Hematopoietic multipotent progenitor cell treated with erythropoietin and hydrocortisone succinate and interleukin-3 and kit ligand, for 15 days (in vitro differentiated cells): ENCODE results near the gene DCN.

Experiments
- DNase-seq: peaks from one replicate; pipeline ENCODE4 v3.0.0-alpha.2; 2015; ENCODE audit warnings: low spot score

Gene DCN

DNA sequence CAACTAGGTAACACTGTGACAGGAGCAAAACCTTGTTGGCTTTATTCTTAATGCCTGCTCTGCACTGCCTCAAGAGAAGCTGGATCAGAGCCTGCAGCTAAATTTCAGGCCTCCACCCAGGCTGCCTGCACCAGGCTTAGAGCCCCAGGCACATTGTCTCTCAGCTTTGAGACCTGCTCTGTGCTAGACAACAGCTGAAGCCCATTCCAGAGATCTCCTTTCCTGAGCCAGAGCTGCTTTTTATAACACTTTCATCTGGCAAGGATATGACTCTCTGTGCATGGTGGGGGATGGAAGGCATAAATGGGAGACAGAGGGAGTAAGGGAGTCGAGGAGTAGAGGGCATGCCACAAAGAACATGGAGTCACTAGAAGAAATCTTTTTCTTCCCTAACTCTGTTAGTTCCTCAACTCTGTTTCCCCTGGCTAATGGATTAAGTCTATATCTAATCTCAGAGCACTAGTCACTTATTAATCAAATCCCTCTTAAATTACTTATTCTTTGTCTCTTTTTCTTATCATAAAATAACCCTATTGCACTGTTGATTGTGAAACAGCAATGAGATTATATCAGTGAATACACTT, 44.2 kb downstream of the DCN start:
- no peak for DNase-seq

DNA sequence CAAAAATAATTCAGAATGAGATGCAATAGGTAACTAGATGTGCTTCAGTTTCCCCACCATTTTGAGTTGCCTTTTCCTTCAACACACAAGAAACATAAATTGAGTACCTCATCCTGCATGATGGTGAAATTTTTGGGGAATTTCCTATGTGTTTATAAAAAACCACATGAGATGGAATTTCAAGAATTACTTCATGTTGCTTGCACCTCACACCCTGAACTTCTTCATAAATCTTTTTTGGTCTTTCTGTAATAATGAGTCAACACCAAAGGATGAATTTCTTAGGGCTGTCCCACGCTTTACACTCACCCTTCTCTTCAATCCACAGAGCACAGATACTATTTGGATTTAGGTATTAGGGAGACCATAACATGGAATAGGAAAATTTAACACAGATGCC, 48.7 kb downstream of the DCN start:
- DNase-seq, result no peak

DNA sequence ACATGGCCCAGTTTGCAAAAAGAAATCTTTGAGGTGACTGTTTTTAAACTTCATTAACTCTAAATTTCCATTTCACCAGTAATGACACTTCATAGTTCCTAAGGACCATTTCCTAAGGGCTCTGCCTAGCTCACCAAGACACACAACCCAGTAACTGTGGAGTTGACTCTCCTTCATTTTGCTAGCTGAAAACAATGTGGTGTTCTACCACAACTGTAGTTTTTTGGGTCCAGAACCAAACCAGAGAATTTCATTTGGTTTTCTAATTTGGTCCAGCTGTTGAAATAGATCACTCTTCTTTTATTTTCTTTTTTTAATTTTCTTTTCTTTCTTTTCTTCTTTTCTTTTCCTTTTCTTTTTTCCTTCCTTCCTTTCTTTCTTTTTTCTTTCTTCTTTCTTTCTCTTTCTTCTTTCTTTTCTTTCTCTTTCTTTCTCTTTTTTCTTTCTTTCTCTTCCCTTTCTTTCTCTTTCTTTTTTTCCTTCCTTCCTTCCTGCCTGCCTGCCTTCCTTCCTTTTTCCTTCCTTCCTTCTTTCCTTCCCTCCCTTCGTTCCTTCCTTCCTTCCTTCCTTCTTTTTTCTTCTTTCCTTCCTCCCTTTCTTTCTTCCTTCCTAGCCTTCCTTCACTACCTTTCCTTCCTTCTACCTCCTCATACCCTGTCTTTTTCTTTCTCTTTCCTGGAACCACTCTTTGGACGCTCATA, 52.8 kb downstream of the DCN start:
- no peak for DNase-seq

DNA sequence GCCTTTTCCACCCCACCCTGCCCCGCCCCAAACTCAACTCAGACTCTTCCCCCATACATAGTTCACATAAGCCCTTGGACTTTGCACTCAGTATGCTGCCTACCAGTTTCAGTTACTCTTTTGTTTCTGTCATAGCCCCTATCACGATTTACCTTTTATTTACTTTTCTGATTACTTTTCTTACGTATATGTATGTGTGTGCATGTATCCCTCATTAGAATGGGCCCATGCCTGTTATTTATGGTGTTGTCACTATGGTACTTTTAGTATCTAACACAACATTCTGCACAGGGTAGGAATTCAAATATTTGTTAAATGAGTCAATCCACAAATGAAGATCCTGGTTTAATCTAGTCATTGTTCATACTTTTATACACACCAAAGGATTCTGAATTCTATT, 54.9 kb downstream of the DCN start:
- no peak for DNase-seq

DNA sequence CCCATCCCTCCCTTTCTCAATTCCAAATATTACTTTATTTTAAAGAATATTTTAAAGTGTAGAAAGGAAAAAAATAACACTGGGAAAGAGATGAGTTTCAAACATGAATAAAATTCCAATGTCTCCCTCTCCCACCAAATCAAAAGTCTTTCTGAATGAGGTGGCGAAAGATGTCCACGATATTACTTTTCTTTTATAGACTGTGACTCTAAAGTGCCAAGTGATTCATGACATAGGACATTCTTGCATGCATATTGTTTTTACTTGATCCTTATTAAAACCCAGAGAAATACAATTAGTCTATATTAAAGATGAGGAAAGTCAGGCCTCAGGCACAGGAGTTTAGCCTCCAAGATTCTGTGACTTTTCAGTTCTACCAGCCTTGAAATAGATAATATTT, 55.3 kb downstream of the DCN start:
- DNase-seq, result no peak

DNA sequence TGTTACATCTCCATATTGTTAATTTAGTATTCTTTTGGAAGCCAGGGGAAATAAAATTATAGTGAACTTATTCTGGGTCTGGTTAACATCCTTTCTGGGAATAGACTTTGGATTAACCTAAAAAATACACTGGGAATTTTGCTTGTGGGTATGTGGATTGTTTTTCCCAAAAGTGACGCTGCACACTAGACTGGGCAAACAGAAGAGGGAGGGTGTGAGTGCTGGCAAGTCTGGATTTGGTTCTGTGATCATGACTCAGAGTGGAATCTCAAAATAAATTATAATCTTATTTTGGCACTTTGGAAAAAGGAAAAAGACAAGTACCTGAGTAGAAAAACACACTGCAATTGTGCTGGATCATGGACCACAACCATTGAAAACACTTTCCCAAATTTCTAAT, 56.1 kb downstream of the DCN start:
- DNase-seq, result no peak

DNA sequence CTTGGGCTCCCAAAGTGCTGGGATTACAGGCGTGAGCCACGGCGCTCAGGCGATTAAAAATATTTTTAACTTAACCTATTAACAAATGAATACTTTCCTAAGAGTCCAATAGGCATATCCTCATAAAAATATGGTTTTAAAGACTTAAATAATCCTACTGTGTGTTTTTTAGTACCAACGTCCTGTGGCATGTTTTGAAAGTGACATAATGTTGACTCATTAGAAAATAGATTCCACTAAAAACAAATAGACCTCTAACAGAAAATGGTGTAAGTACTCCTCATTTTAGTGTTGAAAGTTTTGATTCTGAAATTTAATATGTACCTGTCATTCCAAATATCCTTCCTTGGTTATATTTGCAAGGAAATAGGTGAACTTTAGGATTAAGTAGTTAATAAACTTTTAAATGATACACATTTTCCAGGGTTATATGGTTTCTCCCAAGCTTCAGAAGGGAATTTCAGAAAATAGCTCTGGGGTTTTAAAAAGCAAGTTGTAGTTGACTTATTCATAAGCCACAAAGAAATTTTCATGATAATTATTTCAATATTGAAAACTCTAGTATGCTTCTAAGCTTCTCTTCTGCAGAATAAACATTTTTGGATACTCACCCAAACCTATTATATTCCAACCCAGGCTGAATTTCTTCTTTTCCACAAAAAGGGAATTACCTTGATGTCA, 59.2 kb downstream of the DCN start:
- DNase-seq, result no peak

DNA sequence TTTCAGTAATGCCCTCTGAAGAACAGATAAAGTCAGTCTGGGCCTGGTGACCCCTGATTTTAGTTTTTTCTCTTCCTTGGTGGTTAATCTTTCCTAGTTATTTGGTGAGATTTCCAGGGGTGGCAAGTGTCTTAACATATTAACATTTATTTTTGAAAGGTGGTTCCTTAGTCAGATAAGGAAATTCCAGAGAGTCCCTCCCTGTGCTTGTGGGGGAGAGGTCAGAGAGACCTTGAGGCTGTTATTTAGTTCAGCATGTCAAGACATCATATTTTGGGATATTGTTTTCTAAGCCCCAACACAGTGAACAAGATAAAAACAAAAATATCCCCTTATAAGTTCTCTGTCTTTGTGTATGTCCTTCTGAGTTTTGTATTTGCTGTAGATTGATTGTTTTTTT, 61.8 kb downstream of the DCN start:
- no peak for DNase-seq

DNA sequence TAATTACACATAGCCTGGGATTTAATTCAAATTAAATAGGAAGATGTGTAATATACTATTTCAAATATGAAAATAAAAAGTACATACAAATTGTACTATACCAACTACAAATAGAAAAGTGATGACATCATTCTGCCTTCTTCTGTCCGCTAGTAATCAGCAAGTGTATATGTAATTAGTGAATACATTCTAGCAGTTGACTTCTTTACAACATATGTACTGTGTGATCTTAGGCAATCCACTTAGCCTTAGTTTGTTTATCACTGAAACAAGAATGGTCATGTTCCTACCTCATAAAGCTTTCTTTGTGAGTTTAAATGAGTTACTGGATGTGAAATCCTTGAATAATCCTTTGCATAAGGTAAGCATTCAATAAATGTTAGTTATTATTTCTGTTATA, 63.5 kb downstream of the DCN start:
- no peak for DNase-seq

DNA sequence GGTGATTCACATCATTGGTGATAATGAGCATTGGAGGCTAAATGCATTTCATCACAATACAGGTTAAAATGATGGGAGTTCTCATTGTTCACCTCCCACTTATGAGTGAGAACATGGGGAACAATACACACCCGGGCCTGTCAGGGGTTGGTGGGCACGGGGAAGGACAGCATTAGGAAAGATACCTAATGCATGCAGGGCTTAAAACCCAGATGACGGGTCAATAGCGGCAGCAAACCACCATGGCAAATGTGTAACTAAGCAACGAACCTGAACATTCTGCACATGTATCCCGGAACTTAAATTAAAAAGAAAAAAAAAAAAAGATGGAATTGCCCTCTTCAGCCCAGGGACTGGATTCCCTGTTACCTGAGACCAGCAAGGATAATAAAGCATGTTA, 69.0 kb downstream of the DCN start:
- DNase-seq, result no peak

DNA sequence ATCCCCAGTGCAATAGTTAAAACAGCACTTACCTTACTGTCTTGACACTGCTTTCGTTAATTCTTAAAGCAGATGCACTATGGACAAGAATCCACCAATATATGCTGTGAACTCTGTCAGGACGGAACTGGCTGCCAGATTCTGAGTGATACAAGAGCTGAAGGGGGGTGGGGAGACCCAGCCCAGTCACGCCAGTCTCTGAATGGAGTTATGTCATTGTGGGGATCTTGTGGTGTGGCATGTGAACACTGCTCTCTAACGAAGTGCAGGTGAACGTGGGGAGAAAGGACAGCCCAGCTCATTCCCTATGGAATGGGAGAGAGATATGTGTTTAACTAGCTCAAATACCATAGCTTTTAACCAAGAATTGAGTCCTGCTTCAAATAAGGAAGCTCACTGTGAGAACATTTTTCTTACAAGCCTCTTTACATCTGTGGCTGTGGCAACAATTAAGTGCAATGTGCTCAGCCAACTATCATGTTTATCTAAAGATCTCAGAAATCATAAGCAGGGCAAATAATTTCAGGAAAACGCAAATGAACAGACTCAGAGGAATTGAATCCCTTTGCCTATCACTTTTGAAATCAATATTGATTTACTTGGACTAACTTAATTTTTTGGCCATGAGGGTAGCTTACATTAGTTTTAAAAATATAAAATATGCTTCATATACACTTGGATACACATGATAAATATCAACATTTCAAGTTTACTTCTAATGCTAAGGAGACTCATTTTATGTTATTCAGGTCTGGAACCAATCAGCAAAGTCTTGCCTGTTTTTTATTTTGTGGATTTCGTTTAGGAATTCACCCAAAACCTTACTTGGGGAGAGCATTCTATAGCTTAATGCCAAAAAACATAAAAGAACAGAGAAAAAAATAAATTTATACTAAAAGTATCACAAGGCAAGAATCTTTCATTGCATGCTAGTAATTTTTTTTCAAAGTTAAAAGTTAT, 71.0 kb downstream of the DCN start, which contains the start of gene LUM:
LUM (minus strand) TSS at position 129 of the 960 bp plus-strand sequence. CDS start 2,515 bp downstream, outside the sequence.
- DNase-seq, result no peak

DNA sequence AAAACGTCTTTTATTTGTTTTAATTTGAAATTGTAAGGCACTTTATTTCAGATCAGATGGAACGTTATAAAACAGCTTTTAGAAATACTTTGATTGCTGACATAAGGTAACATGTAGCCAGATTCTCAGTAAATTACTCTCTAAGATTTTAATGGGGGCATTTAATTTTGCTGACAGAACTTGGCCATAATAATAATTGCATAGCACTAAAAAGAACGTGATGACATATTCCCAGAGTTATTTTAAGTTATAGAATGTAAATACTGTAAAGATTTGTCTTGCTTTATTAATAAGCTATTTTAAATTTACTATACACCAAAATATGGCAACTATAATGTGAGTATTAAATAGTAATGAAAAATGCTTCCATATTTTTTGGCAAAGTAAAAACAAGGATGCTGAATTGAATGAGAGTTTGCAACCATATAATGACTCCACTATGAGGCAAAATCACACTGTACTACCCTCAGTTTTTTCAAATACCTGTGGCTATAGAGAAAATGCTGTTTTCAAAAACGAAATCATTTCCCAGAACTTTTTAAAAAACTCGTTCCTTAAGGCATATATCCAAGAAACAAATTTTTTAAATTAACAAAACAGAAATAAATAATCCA, 72.2 kb downstream of the DCN start:
- DNase-seq, result no peak

DNA sequence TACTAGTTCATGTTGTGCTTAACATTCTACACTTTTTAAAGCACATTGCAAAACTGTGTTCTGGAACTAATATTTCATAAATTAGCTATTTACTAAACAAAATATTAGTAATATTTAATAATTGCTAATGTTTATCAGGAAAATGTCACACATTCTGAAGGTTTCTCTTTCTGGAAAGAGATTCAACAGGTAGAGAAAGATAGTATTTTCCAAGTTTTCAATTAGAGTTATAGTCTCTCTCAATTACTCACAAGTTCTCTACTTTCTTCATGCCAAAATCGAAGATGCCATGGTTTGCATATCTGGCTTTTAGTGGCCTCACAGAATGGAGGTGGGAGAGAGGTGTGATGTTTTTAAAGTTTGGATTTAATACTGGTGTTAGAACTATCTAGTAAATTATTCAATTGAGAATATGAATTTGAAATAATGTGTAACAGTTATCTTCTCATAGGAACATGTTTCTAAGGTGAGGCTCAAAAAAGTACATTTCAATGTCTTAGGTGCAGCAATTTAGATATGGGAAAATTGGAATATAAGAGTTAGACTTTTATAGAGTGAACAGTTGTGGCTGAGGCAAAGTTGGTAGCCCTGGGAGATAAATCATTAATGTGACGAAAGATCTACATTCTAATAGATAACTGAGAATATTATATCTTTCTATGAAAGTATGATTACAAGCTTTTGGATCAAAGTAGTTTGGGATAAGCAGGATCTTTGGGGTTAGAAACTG, 72.9 kb downstream of the DCN start:
- DNase-seq, result no peak

DNA sequence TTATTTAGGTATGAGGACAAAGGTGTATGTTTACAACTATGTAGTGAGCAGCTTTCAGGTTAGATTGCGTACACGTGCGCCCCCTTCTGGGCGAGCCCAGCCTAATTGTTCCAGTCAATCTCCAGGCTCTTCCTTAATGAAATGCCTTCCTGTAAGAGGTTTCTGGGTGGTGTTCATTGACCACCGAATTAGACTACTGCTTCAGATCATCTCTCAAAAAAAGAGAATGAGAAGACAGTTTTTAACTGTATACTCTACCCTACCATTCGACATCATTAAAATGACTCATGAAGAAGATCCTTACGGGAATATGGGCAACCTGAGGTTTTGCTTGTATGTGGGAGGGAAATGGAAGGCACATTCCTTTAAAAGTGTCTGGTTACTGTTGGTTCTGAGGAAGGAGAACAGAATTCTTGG, 73.5 kb downstream of the DCN start:
- peak; percentile 15 for DNase-seq

DNA sequence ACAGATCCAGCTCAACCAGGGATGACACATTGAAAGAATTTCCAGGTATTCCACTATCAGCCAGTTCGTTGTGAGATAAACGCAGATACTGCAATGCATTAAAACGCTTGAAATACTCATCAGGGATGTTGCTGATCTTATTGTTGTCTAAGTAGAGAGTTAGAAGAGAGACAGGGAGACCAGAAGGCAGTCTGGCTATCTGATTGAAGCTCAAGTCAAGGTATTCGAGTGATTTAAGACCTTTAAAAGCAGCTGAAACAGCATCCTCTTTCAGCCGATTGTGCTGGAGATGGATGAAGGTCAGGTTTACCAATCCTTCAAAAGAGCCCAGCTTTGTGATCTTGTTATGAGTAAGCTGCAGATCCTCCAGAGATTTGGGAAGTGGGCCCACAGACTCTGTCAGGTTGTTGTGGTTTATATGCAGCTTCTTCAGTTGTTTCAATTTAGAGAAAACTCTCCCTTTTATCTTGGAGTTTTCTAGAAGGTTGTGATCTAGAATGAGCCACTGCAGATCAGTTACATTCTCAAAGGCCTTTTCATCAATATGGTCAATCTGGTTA, 74.3 kb downstream of the DCN start:
- no peak for DNase-seq

DNA sequence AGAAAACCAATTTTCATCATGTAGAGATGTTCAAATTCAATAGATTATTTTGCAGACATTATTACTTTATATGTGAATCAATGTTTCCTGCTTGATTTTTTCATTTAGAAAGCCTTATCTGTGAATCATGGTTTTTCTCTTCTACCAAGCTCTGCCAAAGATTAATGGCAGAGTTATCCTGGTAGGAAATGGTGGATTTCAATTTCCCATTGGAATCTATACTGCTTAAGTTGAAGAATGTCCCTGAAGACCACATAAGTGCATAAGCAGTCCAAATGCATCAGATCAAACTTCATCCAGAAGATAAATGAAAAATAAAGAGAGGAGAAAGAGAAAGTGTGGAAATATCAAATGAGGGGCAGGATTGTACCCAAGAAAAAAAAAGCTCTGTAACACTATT, 76.3 kb downstream of the DCN start:
- no peak for DNase-seq

DNA sequence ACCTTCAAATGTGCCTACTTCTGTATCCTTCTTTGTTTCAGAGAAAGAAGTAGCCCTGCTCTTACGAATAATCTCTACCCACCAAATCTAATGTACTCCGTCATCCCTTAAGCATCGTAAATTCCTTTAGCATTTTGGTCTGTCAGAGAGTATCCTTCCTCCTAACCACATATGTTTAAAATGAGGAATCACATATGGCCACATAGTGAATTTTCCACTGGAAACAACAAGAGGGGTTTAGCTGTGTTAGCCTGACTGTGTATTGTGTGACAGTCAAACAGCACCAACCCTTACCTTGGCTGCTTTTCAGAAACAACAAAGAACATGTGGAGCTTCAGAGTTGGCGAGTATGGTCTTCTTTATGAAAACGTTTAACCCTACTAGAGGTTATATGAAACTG, 76.8 kb downstream of the DCN start:
- DNase-seq, result no peak

DNA sequence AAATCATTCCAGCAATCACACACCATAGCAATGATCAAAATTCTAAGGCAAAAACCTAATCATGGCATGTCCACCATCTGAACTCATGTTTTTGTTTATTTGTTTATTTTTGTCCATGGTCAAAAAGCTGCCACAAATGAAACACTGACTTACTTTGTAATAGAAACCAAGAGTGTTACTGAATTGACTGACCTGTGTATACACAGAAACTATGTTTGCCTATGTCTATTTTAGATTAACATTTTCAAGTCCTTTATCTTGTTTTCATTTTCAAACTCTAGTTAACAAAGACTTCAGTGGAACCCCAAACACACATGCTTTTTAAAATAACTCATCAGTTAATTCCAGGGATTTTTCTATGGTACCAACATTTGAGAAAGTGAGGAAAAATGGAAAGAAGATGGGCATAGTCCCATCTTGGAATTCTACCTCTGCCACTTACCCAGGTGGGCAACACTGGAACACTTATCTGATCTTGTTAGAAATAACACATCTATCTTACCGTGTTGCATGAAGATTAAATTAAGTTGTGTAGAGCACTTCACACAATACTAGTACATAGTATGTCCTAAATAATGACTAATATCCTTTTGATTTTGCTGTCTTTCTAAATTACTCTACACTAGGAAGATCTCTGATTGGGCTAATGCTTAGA, 77.7 kb downstream of the DCN start:
- no peak for DNase-seq

DNA sequence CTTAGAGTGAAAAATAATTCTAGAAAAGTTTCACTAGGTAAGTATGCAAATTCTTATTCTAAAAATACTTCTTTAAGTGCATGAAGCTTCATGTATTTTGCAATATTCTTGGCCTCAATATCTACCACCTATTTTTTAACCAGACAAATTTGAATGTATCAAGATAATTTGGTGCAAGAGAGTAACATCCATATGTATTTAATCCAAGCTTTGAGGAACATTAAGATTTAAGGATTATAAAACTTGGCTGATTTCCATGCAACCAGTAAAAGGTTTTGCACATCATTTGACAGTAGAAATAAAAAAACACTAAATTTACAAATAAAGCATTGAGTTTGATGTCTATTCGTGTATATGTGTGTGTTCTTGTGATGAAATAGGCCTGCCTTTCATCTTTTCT, 79.0 kb downstream of the DCN start:
- no peak for DNase-seq

DNA sequence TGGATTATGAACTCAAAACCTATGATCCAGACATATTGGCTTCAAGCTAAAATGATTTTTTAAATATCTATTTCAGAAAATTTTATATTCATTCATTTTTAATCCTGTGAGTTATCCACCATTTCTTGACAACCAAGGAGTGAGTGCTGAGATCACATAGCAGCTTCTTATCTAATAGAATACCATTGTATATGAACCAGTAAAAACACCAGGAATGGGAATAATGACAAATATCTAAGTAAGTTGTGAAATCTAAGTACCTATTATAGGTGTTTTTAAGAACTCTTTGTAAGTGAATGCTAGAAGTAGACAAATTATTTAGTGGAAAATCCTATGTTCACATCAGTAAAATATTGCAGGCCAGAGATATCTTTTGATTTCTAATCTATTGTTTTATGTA, 79.5 kb downstream of the DCN start:
- no peak for DNase-seq
